Activated T-cell treated with anti-CD3 and anti-CD28 coated beads for 1 hour (primary cell): ENCODE measurements around the gene ESM1.
"Not testable (repeated sequence)": the region's sequence is repeated elsewhere in the genome, so short reads cannot be mapped to it uniquely, and the experiment has no call there.

Experiments
- DNase-seq: peaks from one replicate; pipeline ENCODE4 v3.0.0-alpha.2; 2020; ENCODE audit warnings: low read depth

Gene ESM1

GRCh38 chr5:54985301-54986268 is at the start of gene ESM1:
TSS of gene ESM1 (minus strand) at chr5:54985593. CDS start at chr5:54985517, 76 bp downstream.
- DNase-seq = no peak

DNA sequence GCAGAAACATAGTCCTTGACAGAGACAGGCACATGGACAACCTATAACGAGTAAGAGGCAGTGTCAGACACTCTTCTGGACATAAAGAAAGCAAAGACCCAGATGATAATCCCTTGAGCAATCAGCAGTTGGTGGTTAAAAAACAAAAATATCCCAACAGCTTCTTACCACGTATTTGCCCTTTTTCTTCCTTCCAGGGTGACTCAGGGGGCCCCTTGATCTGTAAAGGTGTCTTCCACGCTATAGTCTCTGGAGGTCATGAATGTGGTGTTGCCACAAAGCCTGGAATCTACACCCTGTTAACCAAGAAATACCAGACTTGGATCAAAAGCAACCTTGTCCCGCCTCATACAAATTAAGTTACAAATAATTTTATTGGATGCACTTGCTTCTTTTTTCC is 48.2 kb upstream of the ESM1 start:
- no peak for DNase-seq

GRCh38 chr5:55031492-55031891 is 46.1 kb upstream of the ESM1 start:
- DNase-seq = no peak

- DNase-seq = no peak
These were observed 45.4 kb upstream of the ESM1 start for GRCh38 chr5:55030676-55031369.

- no peak for DNase-seq
These were observed 44.8 kb upstream of the ESM1 start for GRCh38 chr5:55030220-55030619.

GRCh38 chr5:55027595-55027994 is 42.2 kb upstream of the ESM1 start:
- no peak for DNase-seq

GRCh38 chr5:55022450-55022849 is 37.1 kb upstream of the ESM1 start:
- no peak for DNase-seq

DNA sequence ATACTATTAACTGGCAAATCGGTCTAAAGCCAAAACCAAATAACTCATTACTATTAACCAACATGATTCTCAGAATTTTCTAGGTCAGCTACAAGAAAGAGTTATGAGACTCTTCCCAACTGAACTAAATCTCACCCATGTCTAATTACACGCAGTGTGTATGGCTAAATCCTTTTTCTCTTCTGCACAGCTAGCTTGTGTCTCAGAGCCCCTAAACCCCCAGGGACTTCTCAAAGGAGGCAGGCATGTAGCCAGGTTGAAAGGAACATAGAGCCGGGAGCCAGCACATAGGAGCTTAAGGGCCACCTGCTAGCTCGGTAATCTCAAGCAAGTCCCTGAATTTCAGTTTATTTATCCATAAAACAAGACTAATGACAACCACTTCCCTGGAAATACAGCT is 36.4 kb upstream of the ESM1 start:
- DNase-seq = no peak

DNA sequence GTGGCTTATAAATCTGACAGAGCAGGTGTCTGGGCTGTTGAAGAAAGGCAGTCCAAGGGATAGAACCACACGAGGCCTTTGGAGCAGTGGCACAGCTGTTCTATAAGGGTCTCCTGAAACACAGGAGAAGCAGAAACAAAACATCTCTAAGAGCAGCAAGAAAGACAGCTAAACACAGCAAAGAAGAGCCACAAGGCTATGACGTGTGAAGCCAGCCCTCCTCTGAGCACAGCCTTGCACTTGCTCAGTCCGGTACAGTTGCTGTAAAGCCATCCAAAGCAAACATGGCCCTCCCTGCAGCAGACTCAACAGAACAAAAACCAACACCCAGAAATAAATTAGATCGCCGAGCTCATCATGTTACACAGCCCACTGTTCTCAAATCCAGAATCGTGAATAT is 36.0 kb upstream of the ESM1 start:
- no peak for DNase-seq

GRCh38 chr5:55010149-55010548 is 24.8 kb upstream of the ESM1 start:
- not testable (repeated sequence) for DNase-seq

- DNase-seq = no peak
These were observed 19.3 kb upstream of the ESM1 start for GRCh38 chr5:55004729-55005128.

DNA sequence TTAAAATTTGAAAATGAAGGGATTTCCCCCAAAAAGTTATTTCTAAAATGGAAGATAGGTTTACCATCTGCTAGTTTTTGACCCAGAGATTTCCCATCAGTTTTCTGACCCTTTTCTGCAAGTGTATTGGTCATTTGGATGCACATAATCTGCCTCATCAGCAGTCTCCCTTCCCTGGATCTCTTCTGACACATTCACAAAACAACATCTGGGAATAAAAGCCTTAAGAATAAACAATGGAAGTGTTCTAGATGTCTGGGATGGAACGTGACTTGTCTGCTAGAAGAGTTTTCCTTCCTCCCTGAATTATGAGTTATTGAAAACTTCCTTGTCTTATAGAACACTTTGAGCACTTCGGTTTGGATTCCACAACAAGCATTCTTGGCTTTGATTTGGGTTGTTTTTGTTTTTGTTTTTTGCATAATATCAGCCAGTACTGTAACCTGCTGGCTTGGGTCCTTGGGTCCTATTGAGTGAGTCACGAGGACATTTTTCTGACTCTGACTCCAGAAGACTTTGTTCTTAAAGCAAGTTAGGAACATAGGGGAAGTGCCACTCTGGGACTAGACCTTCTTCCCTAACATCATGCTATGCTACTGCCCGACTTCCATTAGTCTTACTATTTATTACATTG is 18.2 kb upstream of the ESM1 start:
- no peak for DNase-seq

- DNase-seq = not testable (repeated sequence)
These were observed 16.8 kb upstream of the ESM1 start for GRCh38 chr5:55002166-55002565.

DNA sequence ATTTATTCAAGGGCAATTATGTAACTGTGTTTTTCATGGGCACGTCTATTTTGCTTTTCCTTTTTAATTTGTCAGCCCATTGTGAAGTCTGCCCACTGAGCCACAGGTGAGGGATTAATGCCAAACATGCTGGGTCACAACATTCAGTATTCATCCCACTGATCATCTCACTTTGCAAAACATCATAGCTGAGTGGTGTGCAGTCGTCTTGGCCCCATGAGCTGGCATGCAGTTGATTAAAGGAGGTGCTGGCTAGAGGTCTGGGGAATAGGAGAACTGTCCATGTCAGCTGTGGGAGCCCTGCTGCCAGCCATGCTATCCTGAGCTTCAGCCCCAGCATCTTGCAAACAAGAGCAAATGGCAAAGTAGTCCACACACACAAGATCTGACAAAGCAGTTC is 11.7 kb upstream of the ESM1 start:
- DNase-seq = no peak

DNA sequence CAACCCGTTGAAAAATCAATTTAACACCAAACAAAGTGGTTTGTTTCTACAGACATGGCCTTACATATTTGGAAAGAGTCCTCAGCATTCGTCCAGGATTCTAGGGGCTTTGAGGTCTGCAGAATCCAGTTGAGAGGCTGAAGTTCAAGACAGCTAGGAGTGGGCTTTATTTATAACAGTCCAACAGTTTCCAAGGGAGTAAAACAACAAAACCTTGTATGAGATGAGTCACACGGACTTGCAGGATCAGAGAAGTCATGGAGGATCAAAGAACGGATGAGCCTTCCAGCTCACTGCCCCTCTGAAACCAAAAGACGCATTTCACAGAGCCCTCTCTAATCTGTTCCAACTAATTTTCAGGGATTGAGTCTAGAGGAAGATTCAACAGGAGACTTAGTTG is 11.1 kb upstream of the ESM1 start:
- DNase-seq = no peak

DNA sequence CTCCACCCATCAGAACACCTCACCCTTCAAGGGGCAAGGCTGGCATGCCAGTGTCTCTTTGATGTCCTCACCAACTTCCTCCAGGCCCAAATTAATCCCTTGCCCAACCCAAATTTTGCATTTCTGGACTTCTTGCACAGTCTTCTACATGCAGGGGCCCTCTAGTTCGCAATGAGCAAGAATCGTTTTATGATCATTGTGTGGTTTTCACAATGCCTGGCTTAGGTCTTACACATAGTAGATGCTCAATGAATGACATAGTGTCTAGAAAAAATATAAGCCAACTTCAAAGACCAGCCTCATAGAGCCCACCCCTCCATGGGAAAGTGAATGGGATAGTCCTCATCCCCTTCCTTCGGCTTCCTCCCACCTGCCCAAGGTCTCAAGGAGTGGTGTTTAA is 9.8 kb upstream of the ESM1 start:
- no peak for DNase-seq

GRCh38 chr5:54994628-54995027 is 9.2 kb upstream of the ESM1 start:
- DNase-seq = no peak

DNA sequence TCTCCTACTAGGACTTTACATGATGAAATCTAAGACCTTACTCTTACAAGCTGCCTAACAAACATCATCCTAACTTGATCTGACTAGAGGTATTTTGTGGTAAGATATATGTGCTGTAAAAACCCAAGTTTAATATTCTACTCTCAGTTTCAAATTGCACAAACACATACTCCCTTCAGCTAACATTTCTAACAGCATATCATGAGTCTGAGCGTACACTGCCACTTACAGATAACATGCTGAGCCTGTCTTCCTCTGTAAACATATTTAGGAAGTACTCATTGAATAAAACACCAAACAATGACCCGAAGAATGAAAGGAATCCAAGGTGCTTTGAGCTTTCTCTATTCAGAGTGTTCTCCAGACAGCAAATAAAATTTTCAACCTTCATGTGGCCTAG is 7.9 kb upstream of the ESM1 start:
- DNase-seq = no peak

GRCh38 chr5:54991416-54991815 is 6.0 kb upstream of the ESM1 start:
- DNase-seq = no peak

DNA sequence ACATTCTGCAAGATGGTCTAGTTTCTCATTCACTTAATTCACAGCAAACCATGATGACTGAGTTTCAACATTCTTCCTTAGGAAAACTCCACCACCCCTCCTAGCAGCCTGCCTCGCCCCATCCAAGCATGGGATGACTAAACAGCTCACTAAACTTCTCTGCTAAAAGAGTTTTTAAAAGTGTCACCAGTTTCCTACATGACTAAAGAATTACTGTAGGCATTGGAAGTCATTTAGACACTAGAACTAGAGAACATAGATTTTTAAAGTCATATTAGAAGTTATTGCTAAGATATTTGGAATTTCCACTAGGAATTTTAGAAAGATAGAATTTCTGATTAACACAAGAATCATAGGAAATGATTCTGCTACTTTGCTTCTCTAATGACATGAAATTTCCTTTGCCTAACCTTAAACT is 5.5 kb upstream of the ESM1 start:
- DNase-seq = no peak

- DNase-seq = no peak
These were observed 3.4 kb upstream of the ESM1 start for GRCh38 chr5:54988817-54989216.

DNA sequence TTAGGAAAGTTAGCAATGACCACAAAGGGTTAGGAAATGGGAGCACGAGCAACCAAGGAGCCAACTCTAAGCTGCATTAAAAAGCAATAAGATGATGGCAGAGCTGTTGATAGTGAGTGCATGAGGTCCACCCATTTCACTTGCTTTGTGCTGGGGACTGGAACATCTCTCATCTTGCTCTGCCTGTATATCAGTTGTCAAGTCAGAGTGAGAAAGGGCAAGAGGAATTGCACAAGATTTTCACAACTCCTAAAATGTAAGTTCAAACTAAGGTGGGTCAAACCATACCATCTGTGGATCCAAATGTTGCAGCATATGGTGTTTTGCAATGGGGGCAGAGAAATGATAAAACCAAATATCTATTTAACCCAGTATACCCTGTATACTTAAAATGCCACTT is 2.8 kb upstream of the ESM1 start:
- no peak for DNase-seq

GRCh38 chr5:54986269-54986654 is 869 bp upstream of the ESM1 start:
- no peak for DNase-seq
